ENCODE data around the gene UBE3D. TPM values are rescaled to one million over a fixed set of nuclear protein-coding genes. Genes with fewer than 3 reads are reported as not detected.
"Not testable (repeated sequence)": the region's sequence is repeated elsewhere in the genome, so short reads cannot be mapped to it uniquely, and the experiment has no call there.

UBE3D gene
- polyA plus RNA-seq, 3 donors, result 6.7 to 10.1 (median 8.1) TPM

GRCh38 chr6:83061190-83061589, 4.5 kb downstream of the UBE3D start:
- DNase-seq, result no peak

- no peak for DNase-seq
Observed at GRCh38 chr6:83057705-83058321, 7.8 kb downstream of the UBE3D start.

- DNase-seq, result no peak
Observed at GRCh38 chr6:83055366-83055964, 10.2 kb downstream of the UBE3D start.

GRCh38 chr6:83053678-83054077, 12.0 kb downstream of the UBE3D start:
- DNase-seq, result no peak

- DNase-seq, result no peak
Observed at GRCh38 chr6:83051377-83052172, 14.1 kb downstream of the UBE3D start.

- no peak for DNase-seq
Observed at GRCh38 chr6:83047065-83047754, 18.4 kb downstream of the UBE3D start.

GRCh38 chr6:83044091-83044768, 21.4 kb downstream of the UBE3D start:
- no peak for DNase-seq

- DNase-seq, result no peak
Observed at GRCh38 chr6:83042467-83043053, 23.1 kb downstream of the UBE3D start.

- no peak for DNase-seq
Observed at GRCh38 chr6:83038246-83038645, 27.4 kb downstream of the UBE3D start.

GRCh38 chr6:83031689-83032088, 34.0 kb downstream of the UBE3D start:
- DNase-seq, result no peak

- no peak for DNase-seq
Observed at GRCh38 chr6:83019741-83020140, 45.9 kb downstream of the UBE3D start.

GRCh38 chr6:83011131-83011530, 54.5 kb downstream of the UBE3D start:
- DNase-seq, result not testable (repeated sequence)

- DNase-seq, result no peak
Observed at GRCh38 chr6:83008626-83009025, 57.0 kb downstream of the UBE3D start.

- DNase-seq, result no peak
Observed at GRCh38 chr6:83006270-83006905, 59.3 kb downstream of the UBE3D start.

GRCh38 chr6:82996156-82996555, 69.5 kb downstream of the UBE3D start:
- no peak for DNase-seq

- no peak for DNase-seq
Observed at GRCh38 chr6:82995066-82995465, 70.6 kb downstream of the UBE3D start.

- no peak for DNase-seq
Observed at GRCh38 chr6:82989736-82990290, 75.8 kb downstream of the UBE3D start.

- peak; percentile 34 for DNase-seq
Observed at GRCh38 chr6:82988930-82989351, 76.7 kb downstream of the UBE3D start.

GRCh38 chr6:82987951-82988350, 77.7 kb downstream of the UBE3D start:
- no peak for DNase-seq

- DNase-seq, result no peak
Observed at GRCh38 chr6:82987416-82987815, 78.2 kb downstream of the UBE3D start.

GRCh38 chr6:82984720-82985119, 80.9 kb downstream of the UBE3D start:
- no peak for DNase-seq
